Osteocyte (in vitro differentiated cells): Measurements from ENCODE around the gene HRCT1. TPM values are rescaled to one million over a fixed set of nuclear protein-coding genes. Genes with fewer than 3 reads are reported as not detected.
"Not testable (repeated sequence)": the region's sequence is repeated elsewhere in the genome, so short reads cannot be mapped to it uniquely, and the experiment has no call there.

Experiments used
- DNase-seq: peaks from one replicate; pipeline ENCODE4 v3.0.0; 2021; ENCODE audit warnings: mixed read lengths; ENCODE audit not compliant: unreplicated experiment; ENCODE audit errors: extremely low spot score
- H3K27ac Mint-ChIP-seq: one replicate; pipeline ENCODE4 v1.8.0; 2021; ENCODE audit warnings: mild to moderate bottlenecking, mixed read lengths; ENCODE audit not compliant: unreplicated experiment
- H3K27me3 Mint-ChIP-seq: one replicate; pipeline ENCODE4 v1.8.0; 2021; ENCODE audit warnings: mixed read lengths; ENCODE audit not compliant: unreplicated experiment
- H3K36me3 Mint-ChIP-seq: one replicate; pipeline ENCODE4 v1.8.0; 2021; ENCODE audit warnings: mixed read lengths; ENCODE audit not compliant: unreplicated experiment
- H3K4me1 Mint-ChIP-seq: one replicate; pipeline ENCODE4 v1.8.0; 2021; ENCODE audit warnings: mixed read lengths; ENCODE audit not compliant: unreplicated experiment
- H3K4me3 Mint-ChIP-seq: one replicate; pipeline ENCODE4 v1.8.0; 2021; ENCODE audit warnings: mild to moderate bottlenecking, moderate library complexity, mixed read lengths; ENCODE audit not compliant: unreplicated experiment
- H3K9me3 Mint-ChIP-seq: one replicate; pipeline ENCODE4 v1.8.0; 2021; ENCODE audit warnings: mixed read lengths; ENCODE audit not compliant: unreplicated experiment
- CTCF ChIP-seq: fragments of 200-600 bp; sonication (generic); IDR thresholded peaks from 2 replicates; pipeline ENCODE4 v1.5.0; 2021; ENCODE audit warnings: antibody characterized with exemption, mild to moderate bottlenecking, moderate library complexity
- total RNA-seq: library from RNA; stranded (reverse); gene quantifications from 2 replicates; pipeline ENCODE4 v1.2.1, GENCODE V29; 2021

The HRCT1 gene
- total RNA-seq, 1 donor from 2014 or later, result 3.7 TPM

- no peaks in the 10 kb centered on the region for H3K4me1 Mint-ChIP-seq
- H3K36me3 Mint-ChIP-seq, result no peaks in the 10 kb centered on the region
- H3K27ac Mint-ChIP-seq, result no peak overlapping the region
- H3K27me3 Mint-ChIP-seq, result peaks cover 20% of the 10 kb centered on the region
- DNase-seq, result no peak
- no peak overlapping the region for H3K4me3 Mint-ChIP-seq
- no peak for TF ChIP-seq CTCF
- H3K9me3 Mint-ChIP-seq, result peaks cover 16% of the 10 kb centered on the region
Measured at GRCh38 chr9:35871545-35871944, 34.5 kb upstream of the HRCT1 start.

- Mint-ChIP-seq H3K27me3 (peaks cover 27% of the 10 kb centered on the region), H3K9me3 (peaks cover 25% of the 10 kb centered on the region), H3K36me3 (no peaks in the 10 kb centered on the region), H3K4me1 (no peaks in the 10 kb centered on the region), H3K4me3 (no peak overlapping the region), H3K27ac (no peak overlapping the region)
- DNase-seq, result no peak
- no peak for TF ChIP-seq CTCF
Measured at GRCh38 chr9:35872505-35872904, 33.5 kb upstream of the HRCT1 start.

- Mint-ChIP-seq H3K9me3 (peaks cover 3% of the 10 kb centered on the region), H3K27me3 (peaks cover 54% of the 10 kb centered on the region), H3K27ac (no peak overlapping the region), H3K4me1 (no peaks in the 10 kb centered on the region), H3K36me3 (no peaks in the 10 kb centered on the region), H3K4me3 (no peak overlapping the region)
- DNase-seq, result peak; percentile 93
- TF ChIP-seq CTCF, result peak; percentile 97
Measured at GRCh38 chr9:35882263-35882848, 23.6 kb upstream of the HRCT1 start.

GRCh38 chr9:35882996-35883395, 23.0 kb upstream of the HRCT1 start:
- Mint-ChIP-seq H3K9me3 (no peaks in the 10 kb centered on the region), H3K4me3 (no peak overlapping the region), H3K36me3 (no peaks in the 10 kb centered on the region), H3K4me1 (no peaks in the 10 kb centered on the region), H3K27me3 (peaks cover 48% of the 10 kb centered on the region), H3K27ac (no peak overlapping the region)
- TF ChIP-seq CTCF, result no peak
- no peak for DNase-seq

GRCh38 chr9:35884908-35885307, 21.1 kb upstream of the HRCT1 start:
- H3K36me3 Mint-ChIP-seq, H3K27ac Mint-ChIP-seq, DNase-seq, H3K4me3 Mint-ChIP-seq, H3K4me1 Mint-ChIP-seq, H3K9me3 Mint-ChIP-seq: not testable (repeated sequence)
- peaks cover 40% of the 10 kb centered on the region for H3K27me3 Mint-ChIP-seq

GRCh38 chr9:35891646-35892045, 14.4 kb upstream of the HRCT1 start:
- H3K4me1 Mint-ChIP-seq, result no peaks in the 10 kb centered on the region
- no peak for DNase-seq
- H3K4me3 Mint-ChIP-seq, result no peak overlapping the region
- H3K27ac Mint-ChIP-seq, result no peak overlapping the region
- peaks cover 47% of the 10 kb centered on the region for H3K27me3 Mint-ChIP-seq
- no peaks in the 10 kb centered on the region for H3K36me3 Mint-ChIP-seq
- TF ChIP-seq CTCF, result no peak
- no peaks in the 10 kb centered on the region for H3K9me3 Mint-ChIP-seq
